Lower leg skin (tissue), 3 donors: ENCODE measurements around the gene CHD1.

ENCODE experiments used
- POLR2A ChIP-seq, 2 donors: fragments of 450-650 bp; IDR thresholded peaks; one replicate each; pipeline ENCODE4 v1.6.1; 2016 to 2017; ENCODE audit warnings: antibody characterized with exemption in 2 of 2, mild to moderate bottlenecking in 1 of 2, moderate library complexity in 1 of 2
- TF ChIP-seq, protein P1 (sequence below), 3 donors: fragments of 450-650 bp; IDR thresholded peaks; one replicate each; pipeline ENCODE4 v1.5.1; 2016; ENCODE audit warnings: antibody characterized with exemption in 3 of 3, mild to moderate bottlenecking in 3 of 3, moderate library complexity in 2 of 3

DNA sequence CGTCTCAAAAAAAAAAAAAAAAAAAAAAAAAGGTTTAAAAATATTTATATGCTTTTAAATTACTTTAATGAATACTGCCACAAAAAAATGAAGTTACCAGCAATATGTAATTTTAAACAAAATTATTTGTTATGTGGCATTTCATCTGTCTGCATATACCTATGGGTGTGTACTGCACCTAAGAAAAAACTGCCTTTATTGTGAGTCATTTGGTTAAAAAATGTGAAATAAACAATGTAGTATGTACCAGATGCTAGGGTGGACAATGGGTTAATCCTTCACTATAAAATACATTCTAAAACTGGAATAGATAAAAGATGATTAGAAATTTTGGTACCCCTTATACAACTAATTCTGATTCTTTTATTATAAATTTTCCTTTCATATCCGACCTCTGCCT lies 12.3 kb downstream of the CHD1 start:
- TF ChIP-seq, protein P1, sequence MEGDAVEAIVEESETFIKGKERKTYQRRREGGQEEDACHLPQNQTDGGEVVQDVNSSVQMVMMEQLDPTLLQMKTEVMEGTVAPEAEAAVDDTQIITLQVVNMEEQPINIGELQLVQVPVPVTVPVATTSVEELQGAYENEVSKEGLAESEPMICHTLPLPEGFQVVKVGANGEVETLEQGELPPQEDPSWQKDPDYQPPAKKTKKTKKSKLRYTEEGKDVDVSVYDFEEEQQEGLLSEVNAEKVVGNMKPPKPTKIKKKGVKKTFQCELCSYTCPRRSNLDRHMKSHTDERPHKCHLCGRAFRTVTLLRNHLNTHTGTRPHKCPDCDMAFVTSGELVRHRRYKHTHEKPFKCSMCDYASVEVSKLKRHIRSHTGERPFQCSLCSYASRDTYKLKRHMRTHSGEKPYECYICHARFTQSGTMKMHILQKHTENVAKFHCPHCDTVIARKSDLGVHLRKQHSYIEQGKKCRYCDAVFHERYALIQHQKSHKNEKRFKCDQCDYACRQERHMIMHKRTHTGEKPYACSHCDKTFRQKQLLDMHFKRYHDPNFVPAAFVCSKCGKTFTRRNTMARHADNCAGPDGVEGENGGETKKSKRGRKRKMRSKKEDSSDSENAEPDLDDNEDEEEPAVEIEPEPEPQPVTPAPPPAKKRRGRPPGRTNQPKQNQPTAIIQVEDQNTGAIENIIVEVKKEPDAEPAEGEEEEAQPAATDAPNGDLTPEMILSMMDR (IDR thresholded peaks at IDR 0.05): no peak
- TF ChIP-seq POLR2A (IDR thresholded peaks at IDR 0.05): no peak
